ENCODE results near the gene MAPRE3.

The MAPRE3 gene

GRCh38 chr2:27014771-27015433 is 44.5 kb downstream of the MAPRE3 start:
- DNase-seq (ENCODE audit: low spot score), result no peak

DNA sequence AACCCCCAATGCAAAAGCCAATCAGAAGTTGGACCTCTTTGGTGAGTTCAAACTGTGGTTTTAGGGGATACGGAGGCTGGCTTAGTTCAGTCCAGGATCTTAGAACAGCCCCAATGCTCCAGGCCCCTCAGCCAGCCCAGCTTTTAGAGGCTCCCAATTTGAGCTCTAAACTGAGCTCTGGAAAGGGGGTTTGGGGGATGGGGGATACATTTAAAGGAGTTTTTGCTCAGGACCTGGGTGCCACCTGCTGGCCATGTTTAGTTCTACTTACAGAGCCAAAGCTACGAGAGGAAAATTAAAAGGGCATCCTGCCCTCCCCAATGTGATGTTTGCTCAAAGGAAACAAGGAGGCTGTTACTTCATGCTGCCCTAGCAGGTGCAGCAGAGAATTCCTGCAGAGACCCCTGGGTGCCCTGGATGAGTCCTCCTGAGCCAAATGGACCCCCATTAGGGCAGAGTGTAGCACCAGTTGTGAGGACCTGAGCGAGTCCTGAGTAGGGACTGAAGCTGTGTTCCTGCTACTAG is 46.4 kb downstream of the MAPRE3 start:
- peak; percentile 82 for DNase-seq (ENCODE audit: low spot score)

- DNase-seq (ENCODE audit: low spot score), result no peak
Observed at GRCh38 chr2:27018142-27018541, 47.7 kb downstream of the MAPRE3 start.

GRCh38 chr2:27019459-27019858 is 49.0 kb downstream of the MAPRE3 start:
- no peak for DNase-seq (ENCODE audit: low spot score)

DNA sequence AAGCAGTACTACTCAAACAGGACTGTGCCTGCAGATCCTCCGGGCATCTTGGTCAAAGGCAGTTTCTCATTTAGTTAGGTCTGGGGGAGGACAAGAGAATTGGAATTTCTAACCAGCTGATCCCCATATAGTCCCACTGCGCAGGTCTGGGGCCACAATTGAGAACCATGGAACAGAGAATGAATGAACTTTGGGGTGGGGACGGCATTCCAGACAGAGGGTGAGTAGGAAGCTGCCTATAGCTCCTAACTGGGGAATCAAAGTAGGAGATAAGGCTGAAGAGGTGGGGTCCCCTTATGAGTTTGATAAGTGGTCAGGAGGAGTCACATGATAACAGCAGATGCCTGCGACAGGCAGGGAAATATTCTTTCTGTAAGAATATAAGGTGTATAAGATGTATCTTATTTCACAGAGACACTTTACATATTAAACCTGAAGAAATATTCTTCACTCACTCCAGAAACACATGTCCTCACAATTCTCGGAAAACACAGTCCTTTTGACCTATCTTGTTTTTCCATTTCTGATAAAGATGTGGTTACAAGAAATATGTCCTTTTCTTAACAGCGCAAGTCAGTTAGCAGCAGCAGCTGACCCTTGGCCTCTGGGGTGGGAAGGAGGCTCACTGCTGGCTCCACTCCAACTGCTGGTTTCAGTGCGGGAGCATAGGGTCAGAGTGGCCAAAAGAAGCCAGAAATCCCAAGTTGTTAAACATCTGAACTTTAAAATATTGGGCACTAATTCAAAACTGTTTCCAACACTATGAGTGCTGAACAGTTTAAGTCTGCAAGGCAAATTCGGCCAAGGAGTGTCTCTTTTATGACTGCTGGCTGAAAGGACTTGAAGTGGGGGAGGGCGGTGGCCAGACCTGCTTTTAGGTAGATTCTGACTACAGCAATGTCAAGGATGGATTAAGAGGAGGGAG is 49.8 kb downstream of the MAPRE3 start:
- no peak for DNase-seq (ENCODE audit: low spot score)

DNA sequence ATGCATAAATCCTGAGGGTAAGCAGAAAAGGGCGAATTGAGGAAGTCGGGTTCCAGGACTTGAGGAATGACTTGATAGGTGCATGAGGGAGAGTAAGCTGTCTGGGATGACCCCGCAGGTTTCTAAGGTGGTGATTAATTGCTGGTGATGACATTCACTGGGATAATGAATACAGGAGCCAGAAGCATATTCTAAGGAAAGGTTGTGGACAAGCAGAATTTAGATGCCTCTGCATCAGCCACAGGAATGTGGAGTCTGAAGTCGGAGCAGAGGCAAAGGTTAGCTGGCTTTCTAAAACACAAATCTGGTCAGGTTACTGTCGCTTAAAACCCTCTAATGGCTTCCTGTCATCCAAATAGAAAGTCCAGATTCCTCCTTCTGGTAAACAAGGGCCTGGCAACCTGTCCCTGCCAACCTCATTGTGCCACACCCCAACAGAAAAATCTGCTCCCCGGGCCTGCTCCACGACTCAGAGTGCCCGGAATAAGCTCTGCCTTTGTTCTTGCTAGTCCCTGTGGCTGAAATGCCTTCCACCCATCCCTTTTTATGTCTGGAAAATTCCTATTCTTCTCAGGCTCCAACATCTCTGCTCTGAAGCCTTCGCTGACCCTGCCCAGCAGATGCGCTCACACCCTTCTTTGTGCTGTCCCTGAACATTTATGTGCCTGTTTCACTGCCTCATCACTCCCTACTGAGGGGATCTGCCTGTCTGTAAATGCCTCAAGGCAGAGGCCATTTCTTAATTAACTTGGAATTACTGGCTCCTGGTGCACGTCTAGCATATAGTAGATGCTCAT is 51.0 kb downstream of the MAPRE3 start:
- peak; percentile 40 for DNase-seq (ENCODE audit: low spot score)

DNA sequence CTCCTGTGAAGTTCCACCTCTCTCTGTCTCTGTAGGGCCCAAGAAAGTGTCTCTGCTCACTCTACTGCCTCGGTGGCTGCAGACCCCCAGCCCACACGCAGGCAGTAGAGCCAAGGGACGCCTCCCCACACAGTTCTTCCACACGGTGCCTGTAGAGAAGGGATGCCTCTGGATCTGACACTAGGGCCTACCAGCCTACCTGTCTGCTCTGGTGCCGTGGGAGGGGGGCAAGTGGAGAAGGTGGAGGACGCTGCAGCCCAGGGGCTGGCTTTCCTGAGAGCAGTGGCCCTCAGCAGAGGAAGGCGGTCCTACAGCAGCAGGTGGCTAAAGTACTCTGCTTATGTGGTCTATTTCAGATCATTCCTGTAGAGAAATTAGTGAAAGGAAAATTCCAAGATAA is 53.3 kb downstream of the MAPRE3 start:
- DNase-seq (ENCODE audit: low spot score), result no peak

GRCh38 chr2:27024188-27024587 is 53.8 kb downstream of the MAPRE3 start:
- no peak for DNase-seq (ENCODE audit: low spot score)

- no peak for DNase-seq (ENCODE audit: low spot score)
Observed at GRCh38 chr2:27024812-27025211, 54.4 kb downstream of the MAPRE3 start.

GRCh38 chr2:27025281-27025800 is 54.9 kb downstream of the MAPRE3 start:
- DNase-seq (ENCODE audit: low spot score), result no peak

GRCh38 chr2:27025861-27026851 is 55.7 kb downstream of the MAPRE3 start:
- DNase-seq (ENCODE audit: low spot score), result no peak

GRCh38 chr2:27027211-27027651 is 56.8 kb downstream of the MAPRE3 start:
- DNase-seq (ENCODE audit: low spot score), result no peak

- DNase-seq (ENCODE audit: low spot score), result no peak
Observed at GRCh38 chr2:27029051-27029450, 58.6 kb downstream of the MAPRE3 start.

GRCh38 chr2:27032495-27033252 is 62.2 kb downstream of the MAPRE3 start, which contains the start of gene TMEM214:
Gene TMEM214, plus strand, starts transcription at chr2:27032965. Its CDS starts 51 bp downstream, at chr2:27033016.
- DNase-seq (ENCODE audit: low spot score), result peak; percentile 95

DNA sequence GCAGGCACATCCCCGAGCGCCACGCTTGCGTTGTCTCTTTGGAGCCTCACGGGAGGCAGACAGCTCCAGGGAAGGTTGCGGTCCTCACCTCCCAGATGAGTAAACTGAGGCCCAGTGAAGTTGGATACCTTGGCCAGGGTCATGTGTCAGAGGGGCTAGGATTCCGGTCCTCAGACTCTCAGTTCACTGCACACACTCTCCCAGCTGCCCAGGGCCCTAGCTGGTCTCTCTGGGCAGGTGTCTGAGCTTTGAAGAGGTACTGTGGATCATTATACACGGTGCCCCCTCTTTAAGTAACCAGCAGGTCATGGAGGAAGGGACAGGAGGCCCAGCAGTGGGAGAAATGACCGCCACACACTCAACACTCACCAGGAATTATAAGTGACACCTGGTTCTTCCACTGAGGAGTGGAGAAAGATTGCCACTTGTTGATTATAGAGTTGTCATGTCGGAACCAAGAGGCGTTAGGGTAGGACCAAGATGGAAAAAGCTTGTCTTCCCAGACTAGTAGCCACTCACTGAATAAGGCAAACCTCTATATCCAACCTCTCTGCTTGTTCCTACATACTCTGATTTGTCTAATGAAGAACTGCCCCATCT is 62.9 kb downstream of the MAPRE3 start:
- DNase-seq (ENCODE audit: low spot score), result no peak

GRCh38 chr2:27038012-27038411 is 67.6 kb downstream of the MAPRE3 start:
- DNase-seq (ENCODE audit: low spot score), result no peak

DNA sequence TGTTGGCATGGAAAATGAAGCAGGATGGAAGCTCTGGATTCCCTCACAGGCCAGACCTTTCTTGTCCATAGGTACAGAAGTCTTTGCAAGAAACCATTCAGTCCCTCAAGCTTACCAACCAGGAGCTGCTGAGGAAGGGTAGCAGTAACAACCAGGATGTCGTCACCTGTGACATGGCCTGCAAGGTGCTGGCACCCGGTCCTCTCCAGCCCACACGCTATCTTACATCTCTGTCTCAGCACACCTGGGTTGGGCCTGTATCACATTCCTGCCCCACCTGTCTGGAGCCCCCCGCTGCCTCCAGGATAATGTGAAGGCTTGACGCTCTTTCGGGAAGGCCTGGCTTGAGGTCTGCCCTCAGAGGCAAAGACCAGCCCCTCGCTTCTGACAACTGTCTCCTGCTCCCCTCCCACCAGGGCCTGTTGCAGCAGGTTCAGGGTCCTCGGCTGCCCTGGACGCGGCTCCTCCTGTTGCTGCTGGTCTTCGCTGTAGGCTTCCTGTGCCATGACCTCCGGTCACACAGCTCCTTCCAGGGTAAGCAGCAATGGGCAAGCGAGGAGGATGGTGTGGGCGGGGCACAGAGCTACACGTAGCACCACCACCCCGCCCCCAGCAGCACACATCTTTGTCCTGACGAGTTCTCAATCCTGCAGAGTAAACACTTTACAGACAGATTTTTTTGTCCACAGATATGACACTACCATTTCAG is 68.3 kb downstream of the MAPRE3 start:
- no peak for DNase-seq (ENCODE audit: low spot score)

DNA sequence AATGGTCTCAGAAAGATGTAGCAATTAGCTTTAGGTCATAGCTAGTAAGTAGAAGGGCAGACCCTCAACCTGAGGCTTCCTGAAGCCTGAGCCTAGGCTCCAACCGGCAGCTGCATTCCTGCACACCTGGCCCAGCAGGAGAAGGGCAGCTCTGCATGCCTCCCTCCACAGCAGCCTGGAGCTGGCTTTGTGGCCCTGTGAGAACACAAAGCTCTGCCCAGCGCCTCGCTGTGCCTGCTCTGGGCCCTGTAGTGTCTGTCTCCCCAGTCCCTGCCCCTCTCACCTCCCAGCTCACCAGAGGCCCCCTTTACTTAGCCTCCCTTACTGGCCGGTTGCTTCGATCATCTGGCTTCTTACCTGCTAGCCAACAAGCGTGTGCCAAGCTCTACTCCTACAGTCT is 69.0 kb downstream of the MAPRE3 start:
- no peak for DNase-seq (ENCODE audit: low spot score)

GRCh38 chr2:27039871-27040270 is 69.4 kb downstream of the MAPRE3 start:
- DNase-seq (ENCODE audit: low spot score), result no peak

Data from AG08395 (cell line).